ENCODE results near the gene RBMS3. TPM values are rescaled to one million over a fixed set of nuclear protein-coding genes. Genes with fewer than 3 reads are reported as not detected.

The RBMS3 gene
- total RNA-seq, 1 experiment from 2014 or later = 5.9 TPM

DNA sequence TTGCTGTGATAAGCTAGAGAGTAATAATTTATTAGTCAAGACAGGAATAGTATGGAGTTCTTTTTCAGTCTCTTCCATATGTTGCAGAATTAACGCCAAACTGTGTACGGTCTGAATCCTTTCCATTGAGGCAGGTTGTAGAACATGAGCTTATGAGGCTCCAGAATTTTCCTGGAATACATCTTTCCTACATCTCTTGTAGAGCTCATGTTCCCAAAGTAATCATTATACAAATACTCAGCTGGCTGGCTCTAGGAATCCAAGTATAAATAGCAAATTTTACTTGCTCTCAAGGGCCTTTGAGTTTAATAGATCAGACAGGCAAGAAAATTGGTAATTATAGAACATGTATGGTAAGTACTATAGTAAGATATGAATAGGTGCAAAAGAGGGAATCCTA is 419.4 kb downstream of the RBMS3 start:
- Histone ChIP-seq H3K9me3 (ENCODE audit: low read depth, low read length, poor library complexity, severe bottlenecking) (no peaks in the 10 kb centered on the region), H3K4me1 (ENCODE audit: insufficient read depth, low read length, poor library complexity, severe bottlenecking) (peaks cover 23% of the 10 kb centered on the region), H3K36me3 (ENCODE audit: insufficient read depth, low read length, poor library complexity, severe bottlenecking) (no peaks in the 10 kb centered on the region), H3K4me3 (ENCODE audit: low read depth, low read length, poor library complexity, severe bottlenecking) (no peak overlapping the region), H3K27ac (ENCODE audit: low read depth, low read length, poor library complexity, severe bottlenecking) (no peak overlapping the region), H3K27me3 (replicated peaks; ENCODE audit: insufficient read depth, low read depth, low read length, poor library complexity) (no peaks in the 10 kb centered on the region)
- CTCF ChIA-PET = no interaction called here
- TF ChIP-seq EZH2 (IDR thresholded peaks at IDR 0.05; ENCODE audit: borderline replicate concordance, low read depth, low read length, poor library complexity, severe bottlenecking) = no peak
- TF ChIP-seq, protein P1, sequence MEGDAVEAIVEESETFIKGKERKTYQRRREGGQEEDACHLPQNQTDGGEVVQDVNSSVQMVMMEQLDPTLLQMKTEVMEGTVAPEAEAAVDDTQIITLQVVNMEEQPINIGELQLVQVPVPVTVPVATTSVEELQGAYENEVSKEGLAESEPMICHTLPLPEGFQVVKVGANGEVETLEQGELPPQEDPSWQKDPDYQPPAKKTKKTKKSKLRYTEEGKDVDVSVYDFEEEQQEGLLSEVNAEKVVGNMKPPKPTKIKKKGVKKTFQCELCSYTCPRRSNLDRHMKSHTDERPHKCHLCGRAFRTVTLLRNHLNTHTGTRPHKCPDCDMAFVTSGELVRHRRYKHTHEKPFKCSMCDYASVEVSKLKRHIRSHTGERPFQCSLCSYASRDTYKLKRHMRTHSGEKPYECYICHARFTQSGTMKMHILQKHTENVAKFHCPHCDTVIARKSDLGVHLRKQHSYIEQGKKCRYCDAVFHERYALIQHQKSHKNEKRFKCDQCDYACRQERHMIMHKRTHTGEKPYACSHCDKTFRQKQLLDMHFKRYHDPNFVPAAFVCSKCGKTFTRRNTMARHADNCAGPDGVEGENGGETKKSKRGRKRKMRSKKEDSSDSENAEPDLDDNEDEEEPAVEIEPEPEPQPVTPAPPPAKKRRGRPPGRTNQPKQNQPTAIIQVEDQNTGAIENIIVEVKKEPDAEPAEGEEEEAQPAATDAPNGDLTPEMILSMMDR (conservative IDR thresholded peaks at IDR 0.05; ENCODE audit: low read depth, low read length) = no peak
- POLR2A ChIA-PET (ENCODE audit: low non-redundant PET) = no interaction called here
- intact Hi-C loops (cut with micrococcal nuclease; ENCODE audit: unreplicated experiment) = no loop called here
- no TSS peak for BruUV-seq (replicated peaks)
- no peak for DNase-seq (ENCODE audit: low spot score)

DNA sequence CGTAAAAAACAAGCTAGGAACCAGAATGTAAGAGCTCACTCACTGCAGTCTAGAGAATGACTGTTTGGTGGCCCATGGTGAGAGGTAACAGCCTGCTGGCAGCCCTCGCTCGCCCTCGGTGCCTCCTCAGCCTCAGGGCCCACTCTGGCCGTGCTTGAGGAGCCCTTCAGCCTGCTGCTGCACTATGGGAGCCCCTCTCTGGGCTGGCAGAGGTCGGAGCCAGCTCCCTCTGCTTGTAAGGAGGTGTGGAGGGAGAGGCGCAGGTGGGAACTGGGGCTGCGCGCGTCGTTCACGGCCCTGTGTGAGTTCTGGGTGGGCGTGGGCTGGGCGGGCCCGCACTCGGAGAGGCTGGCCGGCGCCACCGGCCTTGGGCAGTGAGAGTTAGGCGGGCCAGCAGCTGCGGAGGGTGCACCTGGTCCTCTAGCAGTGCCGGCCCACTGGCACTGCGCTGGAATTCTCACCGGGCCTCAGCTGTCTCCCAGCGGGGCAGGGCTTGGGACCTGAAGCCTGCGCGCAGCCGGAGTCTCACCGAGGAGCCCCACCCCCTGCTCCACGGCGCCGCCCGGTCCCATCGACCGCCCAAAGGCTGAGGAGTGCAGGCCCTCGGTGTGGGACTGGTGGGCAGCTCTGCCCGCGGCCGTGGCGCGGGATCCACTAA is 420.6 kb downstream of the RBMS3 start:
- no peak overlapping the region for H3K4me3 ChIP-seq (ENCODE audit: low read depth, low read length, poor library complexity, severe bottlenecking)
- CTCF ChIA-PET = interaction anchor here (0.7 kb wide), 1 partner anchor 1384 kb away, joined by 9 read pairs; no protein-coding TSS in a partner anchor
- no peak for TF ChIP-seq EZH2 (IDR thresholded peaks at IDR 0.05; ENCODE audit: borderline replicate concordance, low read depth, low read length, poor library complexity, severe bottlenecking)
- TF ChIP-seq, protein P1 (conservative IDR thresholded peaks at IDR 0.05; ENCODE audit: low read depth, low read length) = no peak

DNA sequence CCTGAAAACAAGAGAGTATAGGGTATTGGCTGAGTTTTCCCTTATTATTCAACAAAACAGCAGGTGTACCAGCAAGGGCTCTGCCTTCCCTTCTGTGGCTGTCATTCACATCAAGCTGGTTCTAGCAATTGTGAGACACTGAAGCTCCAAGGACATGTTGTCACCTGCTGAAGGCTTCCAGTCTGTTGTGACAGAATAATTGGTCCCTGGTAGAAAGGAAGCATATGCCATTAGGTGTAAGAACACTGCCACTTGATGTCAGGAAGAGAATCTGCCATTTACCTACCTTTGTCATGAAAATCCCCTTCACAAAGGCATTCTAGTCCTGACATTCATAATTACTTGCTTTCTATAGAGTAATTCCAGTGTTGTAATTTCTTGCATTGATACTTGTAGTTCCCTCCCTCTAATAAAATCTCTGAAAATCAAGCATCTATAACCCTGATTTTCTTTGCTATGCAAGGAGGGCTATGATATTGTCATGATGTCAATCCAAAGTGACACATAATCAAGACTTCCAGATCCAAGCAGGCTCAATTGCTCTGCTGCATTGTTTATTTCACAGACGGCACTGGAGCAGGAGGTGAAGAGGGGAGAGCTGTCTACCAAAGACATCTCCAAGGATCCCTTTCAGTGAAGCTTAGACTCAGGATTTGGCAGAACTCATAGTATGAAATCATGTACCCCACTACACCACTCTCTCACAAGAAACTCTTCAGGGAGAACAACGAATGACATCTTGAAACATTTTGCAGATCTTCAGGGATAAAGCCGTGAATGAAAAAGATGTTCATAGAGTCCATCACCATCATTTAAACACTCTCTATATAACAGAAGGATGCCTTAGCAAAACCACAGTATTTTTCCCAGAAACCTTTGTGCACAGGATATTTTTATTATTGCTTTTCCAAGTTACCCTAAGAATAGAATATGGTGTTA is 425.3 kb downstream of the RBMS3 start:
- no TSS peak for BruUV-seq (replicated peaks)
- ChIA-PET POLR2A (ENCODE audit: low non-redundant PET) (interaction anchor here (0.6 kb wide), 1 partner anchor 81 kb away, joined by 3 read pairs; no protein-coding TSS in a partner anchor), CTCF (no interaction called here)
- DNase-seq (ENCODE audit: low spot score) = no peak
- H3K27ac ChIP-seq (ENCODE audit: low read depth, low read length, poor library complexity, severe bottlenecking) = no peak overlapping the region
- TF ChIP-seq EZH2 (IDR thresholded peaks at IDR 0.05; ENCODE audit: borderline replicate concordance, low read depth, low read length, poor library complexity, severe bottlenecking) = no peak
- TF ChIP-seq, protein P1 (conservative IDR thresholded peaks at IDR 0.05; ENCODE audit: low read depth, low read length) = no peak
- no peaks in the 10 kb centered on the region for H3K27me3 ChIP-seq (replicated peaks; ENCODE audit: insufficient read depth, low read depth, low read length, poor library complexity)
- H3K4me3 ChIP-seq (ENCODE audit: low read depth, low read length, poor library complexity, severe bottlenecking) = no peak overlapping the region
- H3K9me3 ChIP-seq (ENCODE audit: low read depth, low read length, poor library complexity, severe bottlenecking) = no peaks in the 10 kb centered on the region
- no peaks in the 10 kb centered on the region for H3K36me3 ChIP-seq (ENCODE audit: insufficient read depth, low read length, poor library complexity, severe bottlenecking)
- H3K4me1 ChIP-seq (ENCODE audit: insufficient read depth, low read length, poor library complexity, severe bottlenecking) = no peaks in the 10 kb centered on the region
- intact Hi-C loops (cut with micrococcal nuclease; ENCODE audit: unreplicated experiment) = no loop called here

More for the DNA sequence above, 420.6 kb downstream of the RBMS3 start:
- peaks cover 11% of the 10 kb centered on the region for H3K4me1 ChIP-seq (ENCODE audit: insufficient read depth, low read length, poor library complexity, severe bottlenecking)
- no peak overlapping the region for H3K27ac ChIP-seq (ENCODE audit: low read depth, low read length, poor library complexity, severe bottlenecking)
- no peaks in the 10 kb centered on the region for H3K36me3 ChIP-seq (ENCODE audit: insufficient read depth, low read length, poor library complexity, severe bottlenecking)
- no peaks in the 10 kb centered on the region for H3K27me3 ChIP-seq (replicated peaks; ENCODE audit: insufficient read depth, low read depth, low read length, poor library complexity)
- POLR2A ChIA-PET (ENCODE audit: low non-redundant PET) = interaction anchor here (0.6 kb wide), 1 partner anchor 152 kb away, joined by 13 read pairs; no protein-coding TSS in a partner anchor
- DNase-seq (ENCODE audit: low spot score) = no peak
- no peaks in the 10 kb centered on the region for H3K9me3 ChIP-seq (ENCODE audit: low read depth, low read length, poor library complexity, severe bottlenecking)
- intact Hi-C loops (cut with micrococcal nuclease; ENCODE audit: unreplicated experiment) = no loop called here
- BruUV-seq (replicated peaks) = no TSS peak

Data from A673 (cell line).